Measurements from ENCODE around the gene DTX1. TPM values are rescaled to one million over a fixed set of nuclear protein-coding genes. Genes with fewer than 3 reads are reported as not detected.

The DTX1 gene
- total RNA-seq, 1 experiment from 2014 or later, result 5.5 TPM

GRCh38 chr12:113093409-113094101, 37.0 kb downstream of the DTX1 start:
- Histone ChIP-seq H3K4me3 (ENCODE audit: low read depth, low read length, poor library complexity, severe bottlenecking) (no peak overlapping the region), H3K36me3 (ENCODE audit: insufficient read depth, low read length, poor library complexity, severe bottlenecking) (no peaks in the 10 kb centered on the region), H3K27me3 (replicated peaks; ENCODE audit: insufficient read depth, low read depth, low read length, poor library complexity) (no peaks in the 10 kb centered on the region), H3K4me1 (ENCODE audit: insufficient read depth, low read length, poor library complexity, severe bottlenecking) (peaks cover 8% of the 10 kb centered on the region), H3K27ac (ENCODE audit: low read depth, low read length, poor library complexity, severe bottlenecking) (no peak overlapping the region), H3K9me3 (ENCODE audit: low read depth, low read length, poor library complexity, severe bottlenecking) (no peaks in the 10 kb centered on the region)
- no TSS peak for BruUV-seq (replicated peaks)
- intact Hi-C loops (cut with micrococcal nuclease; ENCODE audit: unreplicated experiment), result no loop called here
- TF ChIP-seq CTCF (conservative IDR thresholded peaks at IDR 0.05; ENCODE audit: low read depth, low read length) (no peak), EZH2 (IDR thresholded peaks at IDR 0.05; ENCODE audit: borderline replicate concordance, low read depth, low read length, poor library complexity, severe bottlenecking) (no peak)
- ChIA-PET POLR2A (ENCODE audit: low non-redundant PET) (no interaction called here), CTCF (no interaction called here)
- DNase-seq (ENCODE audit: low spot score), result no peak

- BruUV-seq (replicated peaks), result no TSS peak
- CTCF ChIA-PET, result no interaction called here
Measured at GRCh38 chr12:113094738-113095137, 38.2 kb downstream of the DTX1 start.

GRCh38 chr12:113095405-113095804, 38.9 kb downstream of the DTX1 start:
- ChIA-PET POLR2A (ENCODE audit: low non-redundant PET) (no interaction called here), CTCF (no interaction called here)
- Histone ChIP-seq H3K27me3 (replicated peaks; ENCODE audit: insufficient read depth, low read depth, low read length, poor library complexity) (no peaks in the 10 kb centered on the region), H3K36me3 (ENCODE audit: insufficient read depth, low read length, poor library complexity, severe bottlenecking) (no peaks in the 10 kb centered on the region), H3K4me3 (ENCODE audit: low read depth, low read length, poor library complexity, severe bottlenecking) (no peak overlapping the region), H3K9me3 (ENCODE audit: low read depth, low read length, poor library complexity, severe bottlenecking) (no peaks in the 10 kb centered on the region), H3K27ac (ENCODE audit: low read depth, low read length, poor library complexity, severe bottlenecking) (no peak overlapping the region), H3K4me1 (ENCODE audit: insufficient read depth, low read length, poor library complexity, severe bottlenecking) (peaks cover 13% of the 10 kb centered on the region)
- BruUV-seq (replicated peaks), result no TSS peak
- intact Hi-C loops (cut with micrococcal nuclease; ENCODE audit: unreplicated experiment), result loop anchor here (5.0 kb wide), 1 partner anchor 43 kb away; no protein-coding TSS in a partner anchor
- TF ChIP-seq CTCF (conservative IDR thresholded peaks at IDR 0.05; ENCODE audit: low read depth, low read length) (no peak), EZH2 (IDR thresholded peaks at IDR 0.05; ENCODE audit: borderline replicate concordance, low read depth, low read length, poor library complexity, severe bottlenecking) (no peak)
- no peak for DNase-seq (ENCODE audit: low spot score)

More at GRCh38 chr12:113094738-113095137, 38.2 kb downstream of the DTX1 start:
- intact Hi-C loops (cut with micrococcal nuclease; ENCODE audit: unreplicated experiment), result loop anchor here (5.0 kb wide), 1 partner anchor 42 kb away; no protein-coding TSS in a partner anchor
- Histone ChIP-seq H3K4me1 (ENCODE audit: insufficient read depth, low read length, poor library complexity, severe bottlenecking) (peaks cover 13% of the 10 kb centered on the region), H3K36me3 (ENCODE audit: insufficient read depth, low read length, poor library complexity, severe bottlenecking) (no peaks in the 10 kb centered on the region), H3K27ac (ENCODE audit: low read depth, low read length, poor library complexity, severe bottlenecking) (no peak overlapping the region), H3K9me3 (ENCODE audit: low read depth, low read length, poor library complexity, severe bottlenecking) (no peaks in the 10 kb centered on the region), H3K27me3 (replicated peaks; ENCODE audit: insufficient read depth, low read depth, low read length, poor library complexity) (no peaks in the 10 kb centered on the region), H3K4me3 (ENCODE audit: low read depth, low read length, poor library complexity, severe bottlenecking) (no peak overlapping the region)
- DNase-seq (ENCODE audit: low spot score), result no peak
- POLR2A ChIA-PET (ENCODE audit: low non-redundant PET), result no interaction called here
- TF ChIP-seq CTCF (conservative IDR thresholded peaks at IDR 0.05; ENCODE audit: low read depth, low read length) (no peak), EZH2 (IDR thresholded peaks at IDR 0.05; ENCODE audit: borderline replicate concordance, low read depth, low read length, poor library complexity, severe bottlenecking) (no peak)
